Spleen (tissue), 11 donors: ENCODE measurements around the gene SH3RF1. TPM values are rescaled to one million over a fixed set of nuclear protein-coding genes. Genes with fewer than 3 reads are reported as not detected.

ENCODE experiments used
- DNase-seq: peaks from one replicate; pipeline ENCODE4 v3.0.0-alpha.2; 2020
- H3K27ac ChIP-seq, 8 donors: fragments of 200-600 bp; sonication (generic) in 7 of 8; 1 replicate in 4 of 8; 2 replicates in 4 of 8; pipeline versions ENCODE4 v1.5.0 to v1.8.0; 2016 to 2021; ENCODE audit warnings: inconsistent platforms in 4 of 8, mild to moderate bottlenecking in 4 of 8, moderate library complexity in 1 of 8
- H3K27me3 ChIP-seq, 7 donors: fragments of 200-600 bp; sonication (generic) in 6 of 7; replicated peaks in 1 of 7; 1 replicate in 4 of 7; 2 replicates in 3 of 7; pipeline versions ENCODE4 v1.5.0 to v1.8.0; 2016 to 2021; ENCODE audit warnings: inconsistent platforms in 3 of 7, mild to moderate bottlenecking in 1 of 7
- H3K36me3 ChIP-seq, 6 donors: fragments of 200-600 bp; sonication (generic) in 5 of 6; 1 replicate in 4 of 6; 2 replicates in 2 of 6; pipeline versions ENCODE4 v1.5.0 to v1.8.0; 2016 to 2021; ENCODE audit warnings: inconsistent platforms in 2 of 6
- H3K4me1 ChIP-seq, 6 donors: fragments of 200-600 bp; sonication (generic) in 5 of 6; 1 replicate in 3 of 6; 2 replicates in 3 of 6; pipeline versions ENCODE4 v1.5.0 to v1.8.0; 2016 to 2021; ENCODE audit warnings: inconsistent platforms in 3 of 6
- H3K4me3 ChIP-seq, 8 donors: fragments of 200-600 bp; sonication (generic) in 7 of 8; 1 replicate in 4 of 8; 2 replicates in 4 of 8; pipeline versions ENCODE4 v1.5.0 to v1.8.0; 2016 to 2021; ENCODE audit warnings: inconsistent platforms in 4 of 8, mild to moderate bottlenecking in 4 of 8, moderate library complexity in 2 of 8
- H3K9me3 ChIP-seq, 8 donors: fragments of 200-600 bp; sonication (generic) in 7 of 8; 1 replicate in 4 of 8; 2 replicates in 4 of 8; pipeline versions ENCODE4 v1.5.0 to v1.8.0; 2016 to 2021; ENCODE audit warnings: inconsistent platforms in 4 of 8
- POLR2A ChIP-seq, 3 donors: fragments of 450-650 bp; IDR thresholded peaks; one replicate each; pipeline ENCODE4 v1.5.1; 2017; ENCODE audit warnings: antibody characterized with exemption in 3 of 3, mild to moderate bottlenecking in 1 of 3
- POLR2AphosphoS5 ChIP-seq, 3 donors: sonication (generic); formaldehyde crosslinking; IDR thresholded peaks; one replicate each; pipeline ENCODE4 v1.5.1; 2017; ENCODE audit warnings: antibody characterized with exemption in 3 of 3
- WGBS, 5 donors: extraction: QIAGEN DNeasy Blood & Tissue Kit in 3 of 5; methylation state at CpG; one replicate each; pipeline versions ENCODE4 v1.1.5 to v1.1.7; 2013 to 2018; 5-methylcytosine and 5-hydroxymethylcytosine counted together
- intact Hi-C: fragments of 100-400 bp; cut with DNase I; formaldehyde crosslinking; loops from one replicate; pipeline ENCODE4 v1.15.0; 2023; ENCODE audit warnings: low total_unique reads
- polyA plus RNA-seq, 3 donors: library from polyadenylated mRNA; stranded (reverse); fragments of 200-250 nt; gene quantifications; one replicate each; pipeline ENCODE4 v1.2.1, GENCODE V29; 2013
- total RNA-seq, 7 donors: library from RNA; depleted of rRNA in 3 of 7; stranded (reverse); fragments of >200 nt in 3 of 7; fragmentation: NEBNext Ultra II Directional in 4 of 7; extraction: Animal tissue kit (Norgen Biotek cat#: 25700) in 4 of 7; gene quantifications; one replicate each; pipeline versions ENCODE4 v1.1.0 to v1.2.1, GENCODE V29; 2016 to 2021
- TF ChIP-seq, protein P1 (sequence below), 11 experiments: fragments of 200-600 bp in 7 of 11; fragments of 450-650 bp in 4 of 11; sonication (generic) in 4 of 11; IDR thresholded peaks in 8 of 11; conservative IDR thresholded peaks in 3 of 11; 1 replicate in 7 of 11; 2 replicates in 4 of 11; pipeline versions ENCODE4 v1.4.0 to v1.8.0; 2016 to 2021; ENCODE audit warnings: antibody characterized with exemption in 11 of 11, inconsistent platforms in 4 of 11, mild to moderate bottlenecking in 1 of 11
- donor health status: healthy with polysubstance abuse.
- donor health status: DM: no; HTN: no; CAD: no; lungs with moderate emphysema.
- donor health status: DM: no; HTN: no; CAD: no.
- donor health status: Bipolar disorder and iron deficiency.
- donor health status: healthy.
- donor health status: DM: no; HTN: no; CAD: no.
- donor health status: DM: yes; HTN: yes; CAD: no.

Gene SH3RF1
- total and polyA plus RNA-seq, 10 donors, result 1.1 to 18.6 (median 10.0) TPM

DNA sequence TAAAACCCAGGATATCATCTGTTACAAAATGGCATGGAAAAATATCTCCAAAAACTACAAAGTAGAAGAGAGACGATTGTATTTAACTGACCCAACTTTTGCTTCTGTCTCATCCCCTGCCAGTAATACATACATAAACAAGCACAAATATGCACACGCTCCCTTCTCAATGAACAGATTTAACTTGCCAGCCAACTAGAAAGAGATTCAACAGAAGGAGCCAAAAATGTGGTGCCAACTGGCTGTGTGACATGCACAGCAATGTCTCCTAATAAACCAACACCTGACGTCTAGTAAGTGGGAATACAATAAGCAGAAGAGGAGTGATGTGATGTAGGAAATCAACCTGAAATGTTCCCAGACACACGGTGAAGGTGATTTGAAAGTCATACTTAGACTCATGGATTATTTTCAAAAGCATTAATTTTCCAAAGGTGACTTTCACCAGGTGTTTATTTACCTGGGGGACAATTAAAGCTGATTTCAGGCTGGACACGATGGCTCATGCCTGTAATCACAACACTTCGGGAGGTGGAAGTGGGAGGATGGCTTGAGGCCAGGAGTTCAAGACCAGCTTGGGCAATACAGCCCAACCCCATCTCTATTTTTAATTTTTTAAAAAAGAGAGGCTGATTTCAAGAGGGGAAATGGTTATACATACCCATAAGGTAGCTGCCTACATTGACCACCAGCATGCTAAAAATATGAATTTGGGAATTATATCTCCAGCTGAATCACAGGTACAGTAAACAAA is 33.7 kb downstream of the SH3RF1 start:
- intact Hi-C loops, result no loop called here
- no peak for DNase-seq
- no peak for TF ChIP-seq POLR2A (IDR thresholded peaks at IDR 0.05)
- TF ChIP-seq, protein P1, sequence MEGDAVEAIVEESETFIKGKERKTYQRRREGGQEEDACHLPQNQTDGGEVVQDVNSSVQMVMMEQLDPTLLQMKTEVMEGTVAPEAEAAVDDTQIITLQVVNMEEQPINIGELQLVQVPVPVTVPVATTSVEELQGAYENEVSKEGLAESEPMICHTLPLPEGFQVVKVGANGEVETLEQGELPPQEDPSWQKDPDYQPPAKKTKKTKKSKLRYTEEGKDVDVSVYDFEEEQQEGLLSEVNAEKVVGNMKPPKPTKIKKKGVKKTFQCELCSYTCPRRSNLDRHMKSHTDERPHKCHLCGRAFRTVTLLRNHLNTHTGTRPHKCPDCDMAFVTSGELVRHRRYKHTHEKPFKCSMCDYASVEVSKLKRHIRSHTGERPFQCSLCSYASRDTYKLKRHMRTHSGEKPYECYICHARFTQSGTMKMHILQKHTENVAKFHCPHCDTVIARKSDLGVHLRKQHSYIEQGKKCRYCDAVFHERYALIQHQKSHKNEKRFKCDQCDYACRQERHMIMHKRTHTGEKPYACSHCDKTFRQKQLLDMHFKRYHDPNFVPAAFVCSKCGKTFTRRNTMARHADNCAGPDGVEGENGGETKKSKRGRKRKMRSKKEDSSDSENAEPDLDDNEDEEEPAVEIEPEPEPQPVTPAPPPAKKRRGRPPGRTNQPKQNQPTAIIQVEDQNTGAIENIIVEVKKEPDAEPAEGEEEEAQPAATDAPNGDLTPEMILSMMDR (IDR thresholded peaks at IDR 0.05 in 8 of 11, conservative IDR thresholded peaks at IDR 0.05 in 3 of 11), result no peak
- no peak for TF ChIP-seq POLR2AphosphoS5 (IDR thresholded peaks at IDR 0.05)

DNA sequence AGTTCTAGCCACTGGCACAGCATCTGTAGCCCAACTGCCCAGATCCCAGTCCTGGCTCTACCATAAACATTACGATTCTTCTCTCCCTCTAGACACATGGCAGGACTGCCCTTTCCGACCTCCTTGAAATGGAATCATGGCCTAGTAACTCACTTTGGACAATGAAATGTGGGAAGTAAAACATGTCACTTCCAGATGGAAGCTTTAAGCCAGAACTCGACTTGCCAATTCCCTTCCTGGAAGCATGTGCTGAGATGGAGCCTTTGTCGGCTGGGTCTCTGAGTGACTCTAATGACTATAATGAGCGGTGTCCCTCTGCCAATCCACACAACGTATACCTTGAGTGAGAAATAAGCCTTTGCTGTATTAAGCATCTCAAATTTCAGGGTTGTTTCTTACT is 34.7 kb downstream of the SH3RF1 start:
- DNase-seq, result no peak
- no peak overlapping the region for H3K4me3 ChIP-seq
- 89 to 97% (median 92%) methylated on average over 6 of the region's 6 CpGs for WGBS, 5 donors
- intact Hi-C loops, result no loop called here
- H3K9me3 ChIP-seq, result no peaks in the 10 kb centered on the region
- no peak overlapping the region for H3K27ac ChIP-seq
- TF ChIP-seq POLR2A (IDR thresholded peaks at IDR 0.05) (no peak), POLR2AphosphoS5 (IDR thresholded peaks at IDR 0.05) (no peak)
- TF ChIP-seq, protein P1 (IDR thresholded peaks at IDR 0.05 in 8 of 11, conservative IDR thresholded peaks at IDR 0.05 in 3 of 11), result no peak
- H3K4me1 ChIP-seq, result peaks cover 0 to 3% (median 0%) of the 10 kb centered on the region in 6 donors
- H3K36me3 ChIP-seq, result no peaks in the 10 kb centered on the region
- H3K27me3 ChIP-seq, result no peaks in the 10 kb centered on the region

More for the DNA sequence above, 33.7 kb downstream of the SH3RF1 start:
- H3K4me3 ChIP-seq, result no peak overlapping the region
- H3K36me3 ChIP-seq, result no peaks in the 10 kb centered on the region
- no peak overlapping the region for H3K27ac ChIP-seq
- H3K27me3 ChIP-seq, result no peaks in the 10 kb centered on the region
- no peaks in the 10 kb centered on the region for H3K9me3 ChIP-seq
- peaks cover 0 to 3% (median 0%) of the 10 kb centered on the region in 6 donors for H3K4me1 ChIP-seq
- 68 to 84% (median 77%) methylated on average over 6 of the region's 6 CpGs for WGBS, 5 donors

DNA sequence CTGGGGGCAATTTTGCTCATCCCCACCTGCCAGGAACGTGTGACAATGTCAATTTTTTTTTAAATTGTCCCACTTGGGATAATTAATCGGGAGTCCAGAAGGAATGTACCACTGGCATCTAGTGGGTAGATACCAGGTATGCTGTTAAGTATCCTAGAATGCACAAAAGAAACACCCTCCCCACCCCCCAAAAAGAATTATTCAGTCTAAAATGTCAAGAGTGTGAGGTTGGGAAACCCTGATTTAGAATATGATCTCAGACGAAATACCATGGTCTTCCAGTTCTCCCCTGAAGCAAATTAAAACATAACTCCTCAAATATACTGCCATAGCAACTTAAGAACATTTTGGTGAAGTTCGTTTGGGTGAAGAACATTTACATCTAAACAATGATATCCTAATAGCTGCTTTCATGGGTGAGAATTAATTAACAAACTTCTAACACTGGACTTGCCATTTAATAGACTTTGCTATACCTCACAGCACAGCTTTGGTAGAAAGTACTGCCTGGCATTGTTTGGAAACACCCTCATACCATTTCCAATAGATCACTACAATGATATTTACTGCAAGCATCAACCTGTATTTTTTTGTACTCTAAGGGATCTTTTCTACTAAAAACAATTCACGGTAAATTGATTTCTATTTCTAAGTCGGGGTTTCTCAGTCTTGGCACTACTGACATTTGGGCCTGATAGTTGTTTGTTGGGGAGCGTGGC is 36.5 kb downstream of the SH3RF1 start:
- Histone ChIP-seq H3K9me3 (no peaks in the 10 kb centered on the region), H3K36me3 (no peaks in the 10 kb centered on the region), H3K4me3 (no peak overlapping the region), H3K27ac (no peak overlapping the region), H3K4me1 (peaks cover 0 to 3% (median 0%) of the 10 kb centered on the region in 6 donors), H3K27me3 (no peaks in the 10 kb centered on the region)
- TF ChIP-seq, protein P1 (IDR thresholded peaks at IDR 0.05 in 8 of 11, conservative IDR thresholded peaks at IDR 0.05 in 3 of 11), result no peak
- TF ChIP-seq POLR2AphosphoS5 (IDR thresholded peaks at IDR 0.05) (no peak), POLR2A (IDR thresholded peaks at IDR 0.05) (no peak)
- WGBS, 5 donors, result 68 to 76% (median 74%) methylated on average over 7 of the region's 7 CpGs
- intact Hi-C loops, result no loop called here
- DNase-seq, result no peak

DNA sequence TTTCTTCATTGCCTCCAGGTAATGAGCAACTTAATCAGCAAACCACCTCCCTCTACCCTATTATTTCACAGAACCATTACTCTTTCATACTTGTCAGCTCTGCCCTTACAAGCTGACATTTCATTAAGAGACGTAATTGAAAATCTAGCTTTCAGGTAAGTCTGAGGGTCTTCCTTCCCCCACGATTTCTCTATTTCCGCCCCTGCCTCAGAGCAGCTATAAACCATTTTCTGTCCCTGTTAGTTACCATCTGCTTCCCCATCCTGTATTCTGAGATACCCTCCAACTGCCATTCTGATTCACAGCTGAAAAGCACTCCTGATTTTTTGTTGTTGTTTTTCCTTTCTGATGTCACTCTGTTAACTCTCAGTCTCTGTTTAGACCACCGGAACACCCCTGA is 37.1 kb downstream of the SH3RF1 start:
- H3K36me3 ChIP-seq, result no peaks in the 10 kb centered on the region
- 33 to 57% (median 44%) methylated on average over 4 of the region's 4 CpGs for WGBS, 5 donors
- no peak overlapping the region for H3K4me3 ChIP-seq
- TF ChIP-seq POLR2A (IDR thresholded peaks at IDR 0.05), result no peak
- no peak for TF ChIP-seq POLR2AphosphoS5 (IDR thresholded peaks at IDR 0.05)
- TF ChIP-seq, protein P1 (IDR thresholded peaks at IDR 0.05 in 8 of 11, conservative IDR thresholded peaks at IDR 0.05 in 3 of 11), result no peak
- H3K9me3 ChIP-seq, result no peaks in the 10 kb centered on the region
- H3K27me3 ChIP-seq, result no peaks in the 10 kb centered on the region
- intact Hi-C loops, result no loop called here
- no peak for DNase-seq
- H3K27ac ChIP-seq, result no peak overlapping the region
- peaks cover 0 to 3% (median 0%) of the 10 kb centered on the region in 6 donors for H3K4me1 ChIP-seq
